Osteoblast (primary cell): Measurements from ENCODE around the gene ADGRD2. TPM values are rescaled to one million over a fixed set of nuclear protein-coding genes. Genes with fewer than 3 reads are reported as not detected.
A peak's percentile ranks its signal among the peaks of the same experiment; 100 is the strongest.

Experiments
- DNase-seq: peaks from one replicate; pipeline ENCODE4 v3.0.0; 2011; ENCODE audit warnings: low spot score, mixed read lengths; ENCODE audit not compliant: insufficient read length; ENCODE audit errors: missing footprints
- H2AFZ ChIP-seq: 2 replicates; pipeline ENCODE4 v1.6.0; 2011; ENCODE audit warnings: mild to moderate bottlenecking, low read length
- H3K27ac ChIP-seq: 2 replicates; pipeline ENCODE4 v1.5.1; 2011; ENCODE audit warnings: mild to moderate bottlenecking, low read depth, low read length, moderate library complexity
- H3K27me3 ChIP-seq: 2 replicates; pipeline ENCODE4 v1.6.0; 2012; ENCODE audit warnings: mild to moderate bottlenecking, control low read depth, inconsistent platforms, low read length, moderate library complexity; ENCODE audit not compliant: insufficient read depth
- H3K36me3 ChIP-seq: 2 replicates; pipeline ENCODE4 v1.5.1; 2011; ENCODE audit warnings: mild to moderate bottlenecking, low read length, control low read depth, moderate library complexity; ENCODE audit not compliant: insufficient read depth
- H3K4me1 ChIP-seq: 2 replicates; pipeline ENCODE4 v1.5.1; 2011; ENCODE audit warnings: mild to moderate bottlenecking, low read length, control low read depth, moderate library complexity; ENCODE audit not compliant: insufficient read depth
- H3K4me2 ChIP-seq: 2 replicates; pipeline ENCODE4 v1.6.0; 2011; ENCODE audit warnings: mild to moderate bottlenecking, low read length; ENCODE audit not compliant: insufficient read depth
- H3K4me3 ChIP-seq: fragments of 200-600 bp; sonication (generic); 3 replicates; pipeline ENCODE4 v1.5.1; 2012; ENCODE audit warnings: mild to moderate bottlenecking, low read length, inconsistent platforms; ENCODE audit not compliant: insufficient read depth
- H3K79me2 ChIP-seq: 2 replicates; pipeline ENCODE4 v1.6.0; 2012; ENCODE audit warnings: mild to moderate bottlenecking, low read length, control low read depth, inconsistent platforms; ENCODE audit not compliant: insufficient read depth
- H3K9me3 ChIP-seq: 2 replicates; pipeline ENCODE4 v1.5.1; 2011; ENCODE audit warnings: low read depth, low read length, control low read depth
- H4K20me1 ChIP-seq: 2 replicates; pipeline ENCODE4 v1.6.0; 2012; ENCODE audit warnings: mild to moderate bottlenecking, low read length, control low read depth; ENCODE audit not compliant: insufficient read depth
- total RNA-seq: library from RNA; depleted of rRNA; stranded (reverse); fragments of >200 nt; gene quantifications from 2 replicates; pipeline ENCODE4 v1.2.3, GENCODE V29; 2012
- TF ChIP-seq, protein P1 (sequence below): IDR thresholded peaks from 2 replicates; pipeline ENCODE4 v1.5.1; 2011; ENCODE audit warnings: mild to moderate bottlenecking, low read depth, low read length, moderate library complexity; ENCODE audit errors: extremely low read depth

Gene ADGRD2
- total RNA-seq, 1 donor, result not detected

- TF ChIP-seq, protein P1, sequence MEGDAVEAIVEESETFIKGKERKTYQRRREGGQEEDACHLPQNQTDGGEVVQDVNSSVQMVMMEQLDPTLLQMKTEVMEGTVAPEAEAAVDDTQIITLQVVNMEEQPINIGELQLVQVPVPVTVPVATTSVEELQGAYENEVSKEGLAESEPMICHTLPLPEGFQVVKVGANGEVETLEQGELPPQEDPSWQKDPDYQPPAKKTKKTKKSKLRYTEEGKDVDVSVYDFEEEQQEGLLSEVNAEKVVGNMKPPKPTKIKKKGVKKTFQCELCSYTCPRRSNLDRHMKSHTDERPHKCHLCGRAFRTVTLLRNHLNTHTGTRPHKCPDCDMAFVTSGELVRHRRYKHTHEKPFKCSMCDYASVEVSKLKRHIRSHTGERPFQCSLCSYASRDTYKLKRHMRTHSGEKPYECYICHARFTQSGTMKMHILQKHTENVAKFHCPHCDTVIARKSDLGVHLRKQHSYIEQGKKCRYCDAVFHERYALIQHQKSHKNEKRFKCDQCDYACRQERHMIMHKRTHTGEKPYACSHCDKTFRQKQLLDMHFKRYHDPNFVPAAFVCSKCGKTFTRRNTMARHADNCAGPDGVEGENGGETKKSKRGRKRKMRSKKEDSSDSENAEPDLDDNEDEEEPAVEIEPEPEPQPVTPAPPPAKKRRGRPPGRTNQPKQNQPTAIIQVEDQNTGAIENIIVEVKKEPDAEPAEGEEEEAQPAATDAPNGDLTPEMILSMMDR, result no peak
Observed at GRCh38 chr9:124448019-124448418, 2.2 kb upstream of the ADGRD2 start.

DNA sequence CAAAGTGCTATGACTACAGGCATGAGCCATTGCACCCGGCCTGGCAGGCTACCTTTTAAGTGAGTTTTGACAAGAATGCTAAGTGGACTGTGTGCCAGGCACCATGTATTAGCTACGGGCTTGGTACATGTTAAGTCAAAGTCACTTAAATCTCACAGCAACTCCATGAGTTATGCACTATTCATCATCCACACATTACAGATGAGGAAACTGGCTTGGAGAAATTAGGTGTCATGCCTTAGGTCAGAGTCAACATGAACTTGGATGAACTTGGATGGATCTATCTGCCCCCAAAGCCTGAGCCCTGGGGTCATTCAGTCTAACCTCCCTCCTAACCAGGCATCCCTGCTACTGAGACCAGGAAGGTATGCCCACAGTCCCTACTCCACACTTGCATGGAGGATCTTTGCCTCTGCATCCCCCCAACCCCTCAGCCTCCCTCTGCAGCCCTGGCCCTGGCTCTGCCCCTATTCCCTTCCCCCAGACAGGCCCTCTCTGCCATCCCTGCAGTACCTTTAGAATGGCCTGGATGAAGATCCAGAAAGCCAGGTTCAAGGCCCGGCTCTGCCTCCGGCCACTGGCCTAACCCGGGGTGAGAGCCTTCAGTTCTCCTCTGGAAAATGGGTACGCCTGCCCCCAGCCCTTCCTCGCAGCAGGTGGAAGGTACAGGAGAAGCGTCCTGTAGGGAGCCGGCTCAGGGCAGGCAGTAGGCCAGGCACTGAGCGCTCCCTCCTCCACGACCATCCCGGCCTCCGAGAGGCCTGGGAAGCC lies 685 bp upstream of the ADGRD2 start:
- H3K36me3 ChIP-seq, result no peaks in the 10 kb centered on the region
- no peak overlapping the region for H3K4me2 ChIP-seq
- DNase-seq, result peak; percentile 88
- H2AFZ ChIP-seq, result no peak overlapping the region
- H3K79me2 ChIP-seq, result no peaks in the 10 kb centered on the region
- H3K9me3 ChIP-seq, result no peaks in the 10 kb centered on the region
- TF ChIP-seq, protein P1, result no peak
- H3K4me3 ChIP-seq, result no peak overlapping the region
- H3K27me3 ChIP-seq, result peaks cover 24% of the 10 kb centered on the region
- no peak overlapping the region for H3K27ac ChIP-seq
- H3K4me1 ChIP-seq, result no peaks in the 10 kb centered on the region
- no peaks in the 10 kb centered on the region for H4K20me1 ChIP-seq

More at GRCh38 chr9:124448019-124448418, 2.2 kb upstream of the ADGRD2 start:
- Histone ChIP-seq H4K20me1 (no peaks in the 10 kb centered on the region), H3K27ac (no peak overlapping the region), H3K79me2 (no peaks in the 10 kb centered on the region), H3K36me3 (no peaks in the 10 kb centered on the region), H2AFZ (no peak overlapping the region), H3K27me3 (peaks cover 19% of the 10 kb centered on the region), H3K4me3 (no peak overlapping the region), H3K4me1 (no peaks in the 10 kb centered on the region), H3K9me3 (no peaks in the 10 kb centered on the region), H3K4me2 (no peak overlapping the region)
- peak; percentile 31 for DNase-seq

DNA sequence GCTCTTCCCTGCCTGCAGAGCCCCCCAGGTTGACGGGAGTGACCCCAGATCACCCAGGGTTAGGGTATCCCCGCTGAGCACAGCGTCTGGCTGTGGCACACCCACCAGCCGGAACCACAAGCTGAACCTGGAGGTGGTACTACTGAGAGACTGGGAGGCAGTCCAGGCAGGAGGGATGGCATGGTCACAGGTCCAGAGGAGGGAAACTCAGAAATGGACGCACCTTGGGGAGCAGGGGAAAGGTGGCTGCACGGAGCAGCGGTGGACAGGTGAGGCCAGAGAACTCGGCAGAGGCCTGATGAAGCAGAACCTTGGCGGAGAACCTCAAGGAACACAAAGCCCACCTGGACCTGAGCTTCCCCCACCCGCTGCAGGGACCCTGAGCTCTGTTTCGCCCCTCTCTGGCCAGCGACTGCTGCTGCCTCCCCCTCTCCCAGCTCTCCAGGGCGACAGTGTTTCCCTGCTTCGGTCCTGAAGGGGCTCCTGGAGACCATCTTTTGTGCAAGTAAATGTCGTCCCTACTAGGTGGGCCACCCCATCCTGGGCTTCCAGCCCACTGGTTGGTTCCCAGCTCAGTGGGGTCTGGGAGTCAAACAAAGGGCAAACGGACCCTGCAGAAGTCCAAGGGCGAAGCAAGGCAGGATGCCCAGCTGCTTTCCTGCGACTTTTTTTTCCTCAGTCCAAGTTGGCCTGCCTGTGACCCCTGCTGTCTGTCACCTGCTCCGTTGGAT lies 845 bp downstream of the ADGRD2 start:
- no peak overlapping the region for H3K27ac ChIP-seq
- DNase-seq, result peak; percentile 89
- H3K36me3 ChIP-seq, result no peaks in the 10 kb centered on the region
- no peaks in the 10 kb centered on the region for H3K9me3 ChIP-seq
- no peaks in the 10 kb centered on the region for H3K79me2 ChIP-seq
- no peak overlapping the region for H2AFZ ChIP-seq
- peaks cover 24% of the 10 kb centered on the region for H3K27me3 ChIP-seq
- no peaks in the 10 kb centered on the region for H3K4me1 ChIP-seq
- TF ChIP-seq, protein P1, result no peak
- H3K4me2 ChIP-seq, result peak overlapping the region; percentile 63
- H3K4me3 ChIP-seq, result no peak overlapping the region
- no peaks in the 10 kb centered on the region for H4K20me1 ChIP-seq

GRCh38 chr9:124452326-124452725 lies 2.1 kb downstream of the ADGRD2 start:
- Histone ChIP-seq H3K4me2 (no peak overlapping the region), H3K27ac (no peak overlapping the region), H3K4me1 (no peaks in the 10 kb centered on the region), H3K27me3 (peaks cover 24% of the 10 kb centered on the region), H3K79me2 (no peaks in the 10 kb centered on the region), H3K4me3 (no peak overlapping the region), H3K36me3 (no peaks in the 10 kb centered on the region), H3K9me3 (no peaks in the 10 kb centered on the region), H4K20me1 (no peaks in the 10 kb centered on the region), H2AFZ (no peak overlapping the region)
- peak; percentile 78 for DNase-seq
- TF ChIP-seq, protein P1, result no peak
